HL-60 (cell line): ENCODE data around the gene LRMDA.

Source experiments
- DNase-seq, 2 experiments: peaks; one replicate each; pipeline ENCODE4 v3.0.0-alpha.2; 2010 to 2020; ENCODE audit warnings: low read depth in 1 of 2, low spot score in 1 of 2
- H3K27ac ChIP-seq: fragments of 250-450 bp; sonication (Bioruptor Pico); replicated peaks from 2 replicates; pipeline ENCODE4 v1.5.1; 2020; ENCODE audit warnings: mild to moderate bottlenecking, moderate library complexity
- H3K27me3 ChIP-seq: fragments of 250-450 bp; sonication (Bioruptor Pico); 2 replicates; pipeline ENCODE4 v1.5.1; 2021; ENCODE audit warnings: mild to moderate bottlenecking, moderate library complexity; ENCODE audit not compliant: insufficient read depth, poor library complexity, severe bottlenecking
- H3K4me3 ChIP-seq: replicated peaks from 2 replicates; pipeline ENCODE4 v1.5.1; 2011; ENCODE audit warnings: mild to moderate bottlenecking, control low read depth, low read length; ENCODE audit not compliant: insufficient read depth
- GABPA ChIP-seq: IDR thresholded peaks from 2 replicates; pipeline ENCODE4 v1.6.1; 2012; ENCODE audit warnings: low read depth
- POLR2AphosphoS5 ChIP-seq: IDR thresholded peaks from 2 replicates; pipeline ENCODE4 v1.6.1; 2012; ENCODE audit warnings: low read depth
- SPI1 ChIP-seq: IDR thresholded peaks from 2 replicates; pipeline ENCODE4 v1.6.1; 2012; ENCODE audit warnings: low read depth, mild to moderate bottlenecking, borderline replicate concordance
- TF ChIP-seq, protein P1 (sequence below): IDR thresholded peaks from one replicate; pipeline ENCODE4 v1.5.1; 2011; ENCODE audit warnings: low read length, control low read depth, inconsistent platforms; ENCODE audit not compliant: insufficient read depth
- TF ChIP-seq, protein P2 (sequence below): IDR thresholded peaks from 2 replicates; pipeline ENCODE4 v1.6.1; 2012; ENCODE audit warnings: low read depth; ENCODE audit not compliant: insufficient replicate concordance

Gene LRMDA

DNA sequence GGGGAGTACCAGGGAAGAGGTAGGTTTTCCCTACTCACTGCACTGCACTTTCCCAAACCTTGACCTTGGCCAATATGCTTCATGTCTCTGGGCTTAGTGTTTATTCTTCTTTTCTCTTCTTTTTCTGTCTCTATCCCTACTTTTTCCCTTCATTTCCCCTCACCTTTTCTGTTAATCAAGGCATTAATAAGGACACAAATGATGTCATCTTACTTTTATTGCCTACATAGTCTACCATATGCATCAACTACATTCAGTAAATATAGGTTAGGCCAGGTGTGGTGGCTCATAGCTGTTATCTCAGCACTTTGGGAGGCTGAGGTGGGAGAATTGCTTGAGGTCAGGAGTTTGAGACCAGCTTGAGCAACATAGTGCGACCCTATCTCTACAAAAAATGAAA lies 16.9 kb upstream of the LRMDA start:
- no peak for TF ChIP-seq GABPA
- no peak for TF ChIP-seq POLR2AphosphoS5
- TF ChIP-seq, protein P1, sequence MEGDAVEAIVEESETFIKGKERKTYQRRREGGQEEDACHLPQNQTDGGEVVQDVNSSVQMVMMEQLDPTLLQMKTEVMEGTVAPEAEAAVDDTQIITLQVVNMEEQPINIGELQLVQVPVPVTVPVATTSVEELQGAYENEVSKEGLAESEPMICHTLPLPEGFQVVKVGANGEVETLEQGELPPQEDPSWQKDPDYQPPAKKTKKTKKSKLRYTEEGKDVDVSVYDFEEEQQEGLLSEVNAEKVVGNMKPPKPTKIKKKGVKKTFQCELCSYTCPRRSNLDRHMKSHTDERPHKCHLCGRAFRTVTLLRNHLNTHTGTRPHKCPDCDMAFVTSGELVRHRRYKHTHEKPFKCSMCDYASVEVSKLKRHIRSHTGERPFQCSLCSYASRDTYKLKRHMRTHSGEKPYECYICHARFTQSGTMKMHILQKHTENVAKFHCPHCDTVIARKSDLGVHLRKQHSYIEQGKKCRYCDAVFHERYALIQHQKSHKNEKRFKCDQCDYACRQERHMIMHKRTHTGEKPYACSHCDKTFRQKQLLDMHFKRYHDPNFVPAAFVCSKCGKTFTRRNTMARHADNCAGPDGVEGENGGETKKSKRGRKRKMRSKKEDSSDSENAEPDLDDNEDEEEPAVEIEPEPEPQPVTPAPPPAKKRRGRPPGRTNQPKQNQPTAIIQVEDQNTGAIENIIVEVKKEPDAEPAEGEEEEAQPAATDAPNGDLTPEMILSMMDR: no peak
- TF ChIP-seq, protein P2, sequence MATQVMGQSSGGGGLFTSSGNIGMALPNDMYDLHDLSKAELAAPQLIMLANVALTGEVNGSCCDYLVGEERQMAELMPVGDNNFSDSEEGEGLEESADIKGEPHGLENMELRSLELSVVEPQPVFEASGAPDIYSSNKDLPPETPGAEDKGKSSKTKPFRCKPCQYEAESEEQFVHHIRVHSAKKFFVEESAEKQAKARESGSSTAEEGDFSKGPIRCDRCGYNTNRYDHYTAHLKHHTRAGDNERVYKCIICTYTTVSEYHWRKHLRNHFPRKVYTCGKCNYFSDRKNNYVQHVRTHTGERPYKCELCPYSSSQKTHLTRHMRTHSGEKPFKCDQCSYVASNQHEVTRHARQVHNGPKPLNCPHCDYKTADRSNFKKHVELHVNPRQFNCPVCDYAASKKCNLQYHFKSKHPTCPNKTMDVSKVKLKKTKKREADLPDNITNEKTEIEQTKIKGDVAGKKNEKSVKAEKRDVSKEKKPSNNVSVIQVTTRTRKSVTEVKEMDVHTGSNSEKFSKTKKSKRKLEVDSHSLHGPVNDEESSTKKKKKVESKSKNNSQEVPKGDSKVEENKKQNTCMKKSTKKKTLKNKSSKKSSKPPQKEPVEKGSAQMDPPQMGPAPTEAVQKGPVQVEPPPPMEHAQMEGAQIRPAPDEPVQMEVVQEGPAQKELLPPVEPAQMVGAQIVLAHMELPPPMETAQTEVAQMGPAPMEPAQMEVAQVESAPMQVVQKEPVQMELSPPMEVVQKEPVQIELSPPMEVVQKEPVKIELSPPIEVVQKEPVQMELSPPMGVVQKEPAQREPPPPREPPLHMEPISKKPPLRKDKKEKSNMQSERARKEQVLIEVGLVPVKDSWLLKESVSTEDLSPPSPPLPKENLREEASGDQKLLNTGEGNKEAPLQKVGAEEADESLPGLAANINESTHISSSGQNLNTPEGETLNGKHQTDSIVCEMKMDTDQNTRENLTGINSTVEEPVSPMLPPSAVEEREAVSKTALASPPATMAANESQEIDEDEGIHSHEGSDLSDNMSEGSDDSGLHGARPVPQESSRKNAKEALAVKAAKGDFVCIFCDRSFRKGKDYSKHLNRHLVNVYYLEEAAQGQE: no peak
- TF ChIP-seq SPI1: no peak
- Histone ChIP-seq H3K27me3 (no peaks in the 10 kb centered on the region), H3K4me3 (no peak overlapping the region), H3K27ac (no peak overlapping the region)
- no peak for DNase-seq

GRCh38 chr10:75417522-75417927 lies 13.9 kb upstream of the LRMDA start:
- Histone ChIP-seq H3K27ac (no peak overlapping the region), H3K4me3 (no peak overlapping the region), H3K27me3 (no peaks in the 10 kb centered on the region)
- TF ChIP-seq, protein P2: no peak
- TF ChIP-seq SPI1 (no peak), POLR2AphosphoS5 (no peak), GABPA (no peak)
- TF ChIP-seq, protein P1: no peak
- no peak for DNase-seq

GRCh38 chr10:75418293-75418692 lies 13.1 kb upstream of the LRMDA start:
- H3K27me3 ChIP-seq: no peaks in the 10 kb centered on the region

More at GRCh38 chr10:75418293-75418692, 13.1 kb upstream of the LRMDA start:
- Histone ChIP-seq H3K4me3 (no peak overlapping the region), H3K27ac (no peak overlapping the region)
- no peak for DNase-seq
- TF ChIP-seq SPI1 (no peak), GABPA (no peak), POLR2AphosphoS5 (no peak)
- TF ChIP-seq, protein P2: no peak
- TF ChIP-seq, protein P1: no peak
